Pancreas (tissue), 10 donors: ENCODE results near the gene OR10J1. TPM values are rescaled to one million over a fixed set of nuclear protein-coding genes. Genes with fewer than 3 reads are reported as not detected.

Experiments used
- ATAC-seq, 4 donors: fragments of 200-7000 bp; cut with Tn5 transposase; one replicate each; pipeline versions ENCODE4 v1.8.0 to v1.9.1; 2020; ENCODE audit warnings: mild to moderate bottlenecking in 4 of 4, moderate library complexity in 4 of 4
- DNase-seq, 6 donors: peaks; one replicate each; pipeline ENCODE4 v3.0.0-alpha.2; 2020
- FAIRE-seq: peaks from 2 replicates; lab custom pipeline; 2012; peaks lifted over from hg19 to GRCh38; lab: Jason Lieb, UNC
- H3K27ac ChIP-seq, 4 donors: fragments of 200-600 bp; sonication (generic); 1 replicate in 3 of 4; 2 replicates in 1 of 4; pipeline versions ENCODE4 v1.5.0 to v1.8.0; 2020
- H3K27me3 ChIP-seq, 4 donors: fragments of 200-600 bp; one replicate each; pipeline ENCODE4 v1.8.0; 2021
- H3K36me3 ChIP-seq, 3 donors: fragments of 200-600 bp; sonication (generic) in 1 of 3; one replicate each; pipeline versions ENCODE4 v1.5.0 to v1.8.0; 2020 to 2021
- H3K4me1 ChIP-seq, 3 donors: fragments of 200-600 bp; one replicate each; pipeline ENCODE4 v1.8.0; 2021
- H3K4me3 ChIP-seq, 4 donors: fragments of 200-600 bp; sonication (generic) in 2 of 4; one replicate each; pipeline versions ENCODE4 v1.5.0 to v1.8.0; 2020 to 2021
- H3K9me3 ChIP-seq, 4 donors: fragments of 200-600 bp; one replicate each; pipeline ENCODE4 v1.8.0; 2021
- CTCF ChIP-seq, 4 donors: fragments of 200-600 bp; sonication (generic) in 3 of 4; IDR thresholded peaks; one replicate each; pipeline versions ENCODE4 v1.5.0 to v1.8.0; 2021; ENCODE audit warnings: antibody characterized with exemption in 4 of 4
- WGBS, 2 donors: extraction: QIAGEN DNeasy Blood & Tissue Kit; methylation state at CpG; one replicate each; pipeline ENCODE4 v1.1.7; 2013; 5-methylcytosine and 5-hydroxymethylcytosine counted together
- intact Hi-C, 3 donors: fragments of 100-400 bp; cut with DNase I; formaldehyde crosslinking; loops; one replicate each; pipeline versions ENCODE4 v1.11.1 to v1.14.2; 2022
- polyA plus RNA-seq, 2 donors: library from polyadenylated mRNA; stranded (reverse); fragments of 200-250 nt; gene quantifications; one replicate each; pipeline ENCODE4 v1.2.3, GENCODE V29; 2013
- total RNA-seq, 6 donors: library from RNA; stranded (reverse); fragmentation: NEBNext Ultra II Directional in 4 of 6; extraction: Animal tissue kit (Norgen Biotek cat#: 25700) in 4 of 6; gene quantifications; one replicate each; pipeline versions ENCODE4 v1.2.1 to v1.2.4, GENCODE V29; 2021 to 2023
- donor health status: healthy with polysubstance abuse.
- donor health status: DM: no; HTN: no; CAD: no; lungs with moderate emphysema.
- donor health status: DM: no; HTN: no; CAD: no.
- donor health status: control.
- donor health status: control.
- donor health status: Bipolar disorder and iron deficiency.
- donor health status: DM: yes; HTN: yes; CAD: no.
- donor health status: DM: no; HTN: no; CAD: no.
- donor health status: DM: no; HTN: no; CAD: no.
- donor health status: DM: yes; HTN: yes; CAD: no.

OR10J1 gene
- total and polyA plus RNA-seq, 8 donors = not detected

- no peaks in the 10 kb centered on the region for H3K27me3 ChIP-seq
- DNase-seq (no peak), FAIRE-seq (no peak), ATAC-seq (no peak)
- no peak for TF ChIP-seq CTCF (IDR thresholded peaks at IDR 0.05)
- intact Hi-C loops = no loop called here
- H3K27ac ChIP-seq = no peak overlapping the region
- no peaks in the 10 kb centered on the region for H3K4me1 ChIP-seq
- no peaks in the 10 kb centered on the region for H3K9me3 ChIP-seq
- H3K4me3 ChIP-seq = no peak overlapping the region
- 51 to 59% methylated on average over 2 of the region's 2 CpGs for WGBS, 2 donors
- H3K36me3 ChIP-seq = no peaks in the 10 kb centered on the region
Observed at GRCh38 chr1:159459551-159459950, 20.0 kb downstream of the OR10J1 start.

GRCh38 chr1:159465191-159465603 lies 25.7 kb downstream of the OR10J1 start:
- WGBS, 2 donors = 58 to 73% methylated on average over 3 of the region's 3 CpGs
- ATAC-seq = no peak
- no peak overlapping the region for H3K4me3 ChIP-seq

GRCh38 chr1:159468321-159468720 lies 28.8 kb downstream of the OR10J1 start:
- no peak for DNase-seq
- no peak for FAIRE-seq
- ATAC-seq = no peak
- no peak for TF ChIP-seq CTCF (IDR thresholded peaks at IDR 0.05)
- Histone ChIP-seq H3K4me1 (no peaks in the 10 kb centered on the region), H3K4me3 (no peak overlapping the region), H3K27me3 (no peaks in the 10 kb centered on the region), H3K36me3 (no peaks in the 10 kb centered on the region), H3K27ac (no peak overlapping the region), H3K9me3 (no peaks in the 10 kb centered on the region)
- 78 to 96% methylated on average over 2 of the region's 2 CpGs for WGBS, 2 donors
- intact Hi-C loops = no loop called here

More at GRCh38 chr1:159465191-159465603, 25.7 kb downstream of the OR10J1 start:
- TF ChIP-seq CTCF (IDR thresholded peaks at IDR 0.05) = no peak
- Histone ChIP-seq H3K9me3 (no peaks in the 10 kb centered on the region), H3K27ac (no peak overlapping the region), H3K36me3 (no peaks in the 10 kb centered on the region), H3K27me3 (no peaks in the 10 kb centered on the region), H3K4me1 (no peaks in the 10 kb centered on the region)
- FAIRE-seq = no peak
- DNase-seq = no peak
- intact Hi-C loops = no loop called here

GRCh38 chr1:159469921-159470533 lies 30.5 kb downstream of the OR10J1 start:
- H3K27me3 ChIP-seq = no peaks in the 10 kb centered on the region
- H3K9me3 ChIP-seq = no peaks in the 10 kb centered on the region
- H3K36me3 ChIP-seq = no peaks in the 10 kb centered on the region
- H3K27ac ChIP-seq = no peak overlapping the region
- DNase-seq = no peak
- TF ChIP-seq CTCF (IDR thresholded peaks at IDR 0.05) = no peak
- ATAC-seq = no peak
- no peak overlapping the region for H3K4me3 ChIP-seq
- FAIRE-seq = no peak
- no peaks in the 10 kb centered on the region for H3K4me1 ChIP-seq
- intact Hi-C loops = no loop called here
- WGBS, 2 donors = 61 to 69% methylated on average over 4 of the region's 4 CpGs

- TF ChIP-seq CTCF (IDR thresholded peaks at IDR 0.05) = no peak
- 71 to 78% methylated on average over 1 of the region's 1 CpG for WGBS, 2 donors
- H3K4me3 ChIP-seq = no peak overlapping the region
- ATAC-seq (no peak), DNase-seq (no peak), FAIRE-seq (no peak)
- intact Hi-C loops = no loop called here
- H3K4me1 ChIP-seq = no peaks in the 10 kb centered on the region
- no peak overlapping the region for H3K27ac ChIP-seq
- no peaks in the 10 kb centered on the region for H3K36me3 ChIP-seq
- no peaks in the 10 kb centered on the region for H3K27me3 ChIP-seq
- no peaks in the 10 kb centered on the region for H3K9me3 ChIP-seq
Observed at GRCh38 chr1:159473335-159473734, 33.8 kb downstream of the OR10J1 start.
